Ectodermal cell (in vitro differentiated cells): ENCODE measurements around the gene PLEKHG5.
"Not testable (repeated sequence)": the region's sequence is repeated elsewhere in the genome, so short reads cannot be mapped to it uniquely, and the experiment has no call there.

Source experiments
- H3K27ac ChIP-seq: 2 replicates; pipeline ENCODE4 v1.7.0; 2013; ENCODE audit warnings: mild to moderate bottlenecking, low read depth, low read length; ENCODE audit not compliant: insufficient read depth, poor library complexity, severe bottlenecking
- H3K27me3 ChIP-seq: 2 replicates; pipeline ENCODE4 v1.7.0; 2013; ENCODE audit warnings: mild to moderate bottlenecking, low read length; ENCODE audit not compliant: insufficient read depth, control insufficient read depth, poor library complexity, severe bottlenecking
- H3K36me3 ChIP-seq: one replicate; pipeline ENCODE4 v1.7.0; 2013; ENCODE audit warnings: low read length; ENCODE audit not compliant: control insufficient read depth, insufficient read depth
- H3K4me1 ChIP-seq: one replicate; pipeline ENCODE4 v1.7.0; 2013; ENCODE audit warnings: low read length; ENCODE audit not compliant: control insufficient read depth, insufficient read depth
- H3K4me3 ChIP-seq: 2 replicates; pipeline ENCODE4 v1.7.0; 2013; ENCODE audit warnings: low read depth, low read length, control low read depth; ENCODE audit not compliant: insufficient read depth
- H3K9me3 ChIP-seq: 2 replicates; pipeline ENCODE4 v1.7.0; 2013; ENCODE audit warnings: mild to moderate bottlenecking, low read length, moderate library complexity; ENCODE audit not compliant: control insufficient read depth
- WGBS, 2 experiments: methylation state at CpG; one replicate each; pipeline ENCODE4 v1.1.7; 2013; ENCODE audit warnings: missing lambda C conversion rate in 2 of 2; 5-methylcytosine and 5-hydroxymethylcytosine counted together

Gene PLEKHG5

GRCh38 chr1:6446665-6447015 lies 44.8 kb downstream of the PLEKHG5 start:
- Histone ChIP-seq H3K4me1 (peaks cover 31% of the 10 kb centered on the region), H3K9me3 (no peaks in the 10 kb centered on the region), H3K27me3 (peaks cover 49% of the 10 kb centered on the region), H3K27ac (no peak overlapping the region), H3K4me3 (peak overlapping the region; percentile 37), H3K36me3 (no peaks in the 10 kb centered on the region)
- 63 to 66% methylated on average over 4 of the region's 4 CpGs for WGBS, 2 experiments

- H3K9me3 ChIP-seq, H3K4me3 ChIP-seq, H3K27ac ChIP-seq, H3K36me3 ChIP-seq: not testable (repeated sequence)
- peaks cover 31% of the 10 kb centered on the region for H3K4me1 ChIP-seq
- peaks cover 54% of the 10 kb centered on the region for H3K27me3 ChIP-seq
- WGBS, 2 experiments, result 89% methylated on average over 3 of the region's 4 CpGs
These were observed 45.5 kb downstream of the PLEKHG5 start for GRCh38 chr1:6445929-6446328.

- whole genome bisulfite sequencing, 2 experiments, result 80 to 84% methylated on average over 17 of the region's 19 CpGs
- Histone ChIP-seq H3K36me3 (no peaks in the 10 kb centered on the region), H3K4me1 (peaks cover 25% of the 10 kb centered on the region), H3K4me3 (no peak overlapping the region), H3K27ac (no peak overlapping the region), H3K9me3 (no peaks in the 10 kb centered on the region), H3K27me3 (peaks cover 52% of the 10 kb centered on the region)
These were observed 46.3 kb downstream of the PLEKHG5 start for GRCh38 chr1:6445062-6445763.

GRCh38 chr1:6444377-6444776 lies 47.1 kb downstream of the PLEKHG5 start:
- Histone ChIP-seq H3K36me3 (no peaks in the 10 kb centered on the region), H3K9me3 (no peaks in the 10 kb centered on the region), H3K27ac (no peak overlapping the region), H3K4me1 (peaks cover 17% of the 10 kb centered on the region), H3K27me3 (peaks cover 52% of the 10 kb centered on the region), H3K4me3 (no peak overlapping the region)
- 92 to 93% methylated on average over 15 of the region's 15 CpGs for WGBS, 2 experiments

- peaks cover 14% of the 10 kb centered on the region for H3K4me1 ChIP-seq
- H3K4me3 ChIP-seq, result no peak overlapping the region
- 88 to 90% methylated on average over 21 of the region's 21 CpGs for WGBS, 2 experiments
- H3K36me3 ChIP-seq, result no peaks in the 10 kb centered on the region
- H3K27ac ChIP-seq, result no peak overlapping the region
- H3K9me3 ChIP-seq, result no peaks in the 10 kb centered on the region
- peaks cover 47% of the 10 kb centered on the region for H3K27me3 ChIP-seq
These were observed 47.9 kb downstream of the PLEKHG5 start for GRCh38 chr1:6443339-6444115.

- 69 to 71% methylated on average over 7 of the region's 7 CpGs for WGBS, 2 experiments
- Histone ChIP-seq H3K27ac (no peak overlapping the region), H3K9me3 (no peaks in the 10 kb centered on the region), H3K36me3 (no peaks in the 10 kb centered on the region), H3K27me3 (peaks cover 27% of the 10 kb centered on the region), H3K4me3 (no peak overlapping the region), H3K4me1 (peaks cover 8% of the 10 kb centered on the region)
These were observed 49.9 kb downstream of the PLEKHG5 start for GRCh38 chr1:6441586-6441985.

- H3K9me3 ChIP-seq, result no peaks in the 10 kb centered on the region
- no peak overlapping the region for H3K27ac ChIP-seq
- H3K36me3 ChIP-seq, result no peaks in the 10 kb centered on the region
- peak overlapping the region; percentile 19 for H3K4me3 ChIP-seq
- peaks cover 26% of the 10 kb centered on the region for H3K27me3 ChIP-seq
- 10 to 11% methylated on average over 89 to 101 of the region's 101 CpGs for WGBS, 2 experiments
- H3K4me1 ChIP-seq, result no peaks in the 10 kb centered on the region
These were observed 51.0 kb downstream of the PLEKHG5 start for GRCh38 chr1:6440198-6441126.

- Histone ChIP-seq H3K36me3 (no peaks in the 10 kb centered on the region), H3K27ac (no peak overlapping the region), H3K9me3 (no peaks in the 10 kb centered on the region), H3K4me3 (no peak overlapping the region), H3K27me3 (peaks cover 26% of the 10 kb centered on the region), H3K4me1 (no peaks in the 10 kb centered on the region)
- WGBS, 2 experiments, result 28 to 29% methylated on average over 5 of the region's 5 CpGs
These were observed 53.4 kb downstream of the PLEKHG5 start for GRCh38 chr1:6438047-6438525.

GRCh38 chr1:6437012-6437700 lies 54.3 kb downstream of the PLEKHG5 start:
- not testable (repeated sequence) for H3K27ac ChIP-seq, H3K9me3 ChIP-seq, H3K4me1 ChIP-seq, H3K4me3 ChIP-seq, H3K36me3 ChIP-seq
- peaks cover 26% of the 10 kb centered on the region for H3K27me3 ChIP-seq
- WGBS, 2 experiments, result 88 to 89% methylated on average over 22 of the region's 22 CpGs
